ENCODE results near the gene SERPINA6.
"Not testable (repeated sequence)": the region's sequence is repeated elsewhere in the genome, so short reads cannot be mapped to it uniquely, and the experiment has no call there.

Gene SERPINA6
- 0 reads per million in 4 experiments for total RNA-seq

GRCh38 chr14:94322648-94323570, at the start of gene SERPINA6:
Gene SERPINA6, minus strand, starts transcription at chr14:94323336. Its CDS starts 8,688 bp downstream, at chr14:94314648.
- DNase-seq, result no peak

- DNase-seq, result no peak
These were observed 49.0 kb upstream of the SERPINA6 start for GRCh38 chr14:94372021-94372605.

- DNase-seq, result no peak
These were observed 47.4 kb upstream of the SERPINA6 start for GRCh38 chr14:94370524-94370910.

- DNase-seq, result not testable (repeated sequence)
These were observed 46.8 kb upstream of the SERPINA6 start for GRCh38 chr14:94369766-94370523.

- no peak for DNase-seq
These were observed 45.8 kb upstream of the SERPINA6 start for GRCh38 chr14:94368956-94369355.

GRCh38 chr14:94368243-94368590, 45.1 kb upstream of the SERPINA6 start:
- no peak for DNase-seq

GRCh38 chr14:94367347-94368242, 44.5 kb upstream of the SERPINA6 start:
- no peak for DNase-seq

- no peak for DNase-seq
These were observed 43.2 kb upstream of the SERPINA6 start, which contains the start of gene SERPINA2 for GRCh38 chr14:94366146-94366915. Gene SERPINA2, minus strand, starts transcription at chr14:94366698.

- no peak for DNase-seq
These were observed 42.5 kb upstream of the SERPINA6 start for GRCh38 chr14:94365624-94366023.

GRCh38 chr14:94364964-94365363, 41.8 kb upstream of the SERPINA6 start:
- no peak for DNase-seq

GRCh38 chr14:94364037-94364436, 40.9 kb upstream of the SERPINA6 start:
- no peak for DNase-seq

- DNase-seq, result no peak
These were observed 40.1 kb upstream of the SERPINA6 start for GRCh38 chr14:94363151-94363624.

- DNase-seq, result no peak
These were observed 39.5 kb upstream of the SERPINA6 start for GRCh38 chr14:94362614-94363133.

GRCh38 chr14:94361682-94362081, 38.5 kb upstream of the SERPINA6 start:
- DNase-seq, result no peak

GRCh38 chr14:94360945-94361565, 37.9 kb upstream of the SERPINA6 start:
- DNase-seq, result no peak

- no peak for DNase-seq
These were observed 34.0 kb upstream of the SERPINA6 start for GRCh38 chr14:94357166-94357565.

GRCh38 chr14:94356379-94357056, 33.4 kb upstream of the SERPINA6 start:
- DNase-seq, result no peak

- DNase-seq, result no peak
These were observed 32.2 kb upstream of the SERPINA6 start for GRCh38 chr14:94355191-94355794.

- no peak for DNase-seq
These were observed 31.6 kb upstream of the SERPINA6 start for GRCh38 chr14:94354638-94355185.

All from effector CD8-positive, alpha-beta T cell (primary cell).